Measurements from ENCODE around the gene FAM168B.

GRCh38 chr2:131035112-131035825 is 58.0 kb downstream of the FAM168B start:
- no peak for TF ChIP-seq LBX2 (CRISPR knock-in tag; IDR thresholded peaks at IDR 0.05; ENCODE audit: borderline replicate concordance)
- TF ChIP-seq MTF1 (CRISPR knock-in tag; IDR thresholded peaks at IDR 0.05) = no peak
- TF ChIP-seq CHD2 (IDR thresholded peaks at IDR 0.05; ENCODE audit: low read depth, low read length) = no peak
- TF ChIP-seq ZNF839 (CRISPR knock-in tag; IDR thresholded peaks at IDR 0.05; ENCODE audit: borderline replicate concordance) = no peak
- TF ChIP-seq MTERF4 (CRISPR knock-in tag; IDR thresholded peaks at IDR 0.05) = no peak
- TF ChIP-seq KLF9 (CRISPR knock-in tag; IDR thresholded peaks at IDR 0.05; ENCODE audit: low read depth) = no peak
- TF ChIP-seq CTCF (CRISPR knock-in tag; IDR thresholded peaks at IDR 0.05) = no peak

Data from HepG2 (cell line).